ENCODE data around the gene AGPS.
"Not testable (repeated sequence)": the region's sequence is repeated elsewhere in the genome, so short reads cannot be mapped to it uniquely, and the experiment has no call there.

The AGPS gene

GRCh38 chr2:177391822-177392372 is 676 bp upstream of the AGPS start:
- DNase-seq, result no peak

GRCh38 chr2:177393203-177393755 is 706 bp downstream of the AGPS start:
- no peak for DNase-seq

- no peak for DNase-seq
Observed at GRCh38 chr2:177393824-177394593, 1.4 kb downstream of the AGPS start.

- DNase-seq, result no peak
Observed at GRCh38 chr2:177394594-177394973, 2.0 kb downstream of the AGPS start.

- no peak for DNase-seq
Observed at GRCh38 chr2:177395351-177396065, 2.9 kb downstream of the AGPS start.

GRCh38 chr2:177396703-177397460 is 4.3 kb downstream of the AGPS start:
- DNase-seq, result no peak

- no peak for DNase-seq
Observed at GRCh38 chr2:177397481-177398289, 5.1 kb downstream of the AGPS start.

- no peak for DNase-seq
Observed at GRCh38 chr2:177398290-177398683, 5.7 kb downstream of the AGPS start.

- no peak for DNase-seq
Observed at GRCh38 chr2:177398791-177399190, 6.2 kb downstream of the AGPS start.

- DNase-seq, result no peak
Observed at GRCh38 chr2:177399376-177399775, 6.8 kb downstream of the AGPS start.

GRCh38 chr2:177400337-177400923 is 7.9 kb downstream of the AGPS start:
- no peak for DNase-seq

- no peak for DNase-seq
Observed at GRCh38 chr2:177402096-177402495, 9.5 kb downstream of the AGPS start.

GRCh38 chr2:177403838-177404237 is 11.3 kb downstream of the AGPS start:
- DNase-seq, result no peak

GRCh38 chr2:177404243-177404642 is 11.7 kb downstream of the AGPS start:
- no peak for DNase-seq

GRCh38 chr2:177405029-177405692 is 12.6 kb downstream of the AGPS start:
- no peak for DNase-seq

GRCh38 chr2:177406182-177406581 is 13.6 kb downstream of the AGPS start:
- no peak for DNase-seq

GRCh38 chr2:177407031-177407430 is 14.5 kb downstream of the AGPS start:
- no peak for DNase-seq

- not testable (repeated sequence) for DNase-seq
Observed at GRCh38 chr2:177410629-177411028, 18.1 kb downstream of the AGPS start.

GRCh38 chr2:177413703-177414102 is 21.1 kb downstream of the AGPS start:
- no peak for DNase-seq

- no peak for DNase-seq
Observed at GRCh38 chr2:177419274-177419673, 26.7 kb downstream of the AGPS start.

GRCh38 chr2:177422271-177422670 is 29.7 kb downstream of the AGPS start:
- no peak for DNase-seq

All from activated naive CD4-positive, alpha-beta T cell (primary cell).